ENCODE measurements around the gene PEAK1.

Gene PEAK1

GRCh38 chr15:77098572-77098971 lies 321.3 kb downstream of the PEAK1 start:
- in situ Hi-C loops (cut with MboI; ENCODE audit: low sequenced_read_pairs): no loop called here

DNA sequence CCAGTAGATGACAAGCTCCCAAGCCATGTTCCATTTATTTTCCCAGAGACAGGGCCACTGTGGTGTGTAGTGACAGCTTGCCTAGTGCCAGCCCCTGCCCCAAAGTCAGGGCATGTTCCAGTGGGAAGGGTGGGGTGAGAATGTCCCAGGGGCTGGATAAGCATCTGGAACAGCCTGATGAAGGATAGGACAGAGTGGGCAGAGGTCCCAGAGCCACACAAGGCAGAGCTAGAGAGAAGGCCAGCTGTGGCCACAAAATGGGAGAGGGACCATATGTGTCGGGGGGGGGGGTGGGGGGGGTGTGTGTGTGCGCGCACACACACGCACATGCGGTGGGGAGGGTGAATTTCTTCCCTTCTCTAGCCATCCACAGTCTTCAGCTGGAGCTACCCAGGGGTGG lies 322.0 kb downstream of the PEAK1 start:
- in situ Hi-C loops (cut with MboI; ENCODE audit: low sequenced_read_pairs): no loop called here

GRCh38 chr15:77097248-77097721 lies 322.6 kb downstream of the PEAK1 start:
- in situ Hi-C loops (cut with MboI; ENCODE audit: low sequenced_read_pairs): no loop called here

DNA sequence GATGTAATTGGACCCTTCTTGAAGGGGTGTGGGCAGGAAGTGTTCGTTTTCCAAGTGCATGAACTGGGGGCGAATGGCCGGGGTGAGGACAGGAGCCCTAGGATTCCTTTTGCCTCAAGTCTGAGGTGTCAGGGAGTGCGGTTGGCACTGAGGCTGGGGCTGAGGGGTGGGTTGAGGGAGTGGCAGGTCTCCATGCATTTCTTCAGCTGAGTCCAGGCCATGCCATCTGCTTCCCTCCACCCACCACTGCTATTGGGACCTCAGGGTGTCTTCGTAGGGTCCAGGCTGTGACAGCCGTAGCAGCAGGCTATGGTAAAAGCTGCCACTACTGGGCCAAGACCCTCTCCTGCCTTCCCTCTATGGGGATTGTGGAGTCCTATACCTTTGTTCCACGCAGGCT lies 323.4 kb downstream of the PEAK1 start:
- in situ Hi-C loops (cut with MboI; ENCODE audit: low sequenced_read_pairs): no loop called here

DNA sequence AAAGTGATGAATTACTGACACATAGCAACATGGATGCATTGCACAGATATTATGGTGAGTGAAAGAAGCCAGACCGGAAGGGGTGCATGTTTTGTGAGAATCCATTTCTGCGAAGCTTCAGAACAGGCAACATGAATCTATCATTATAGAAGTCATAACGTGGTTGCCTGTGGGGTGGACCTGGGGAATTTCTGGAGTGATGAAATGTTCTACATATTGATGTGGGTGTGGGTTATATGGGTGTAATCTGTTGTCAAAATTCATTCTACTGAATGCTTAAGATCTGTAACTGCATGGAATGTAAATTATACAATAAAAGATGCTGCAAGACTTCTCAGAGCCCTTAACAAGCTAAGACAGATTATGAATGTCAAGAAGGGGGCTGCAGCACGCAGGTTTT lies 323.8 kb downstream of the PEAK1 start:
- in situ Hi-C loops (cut with MboI; ENCODE audit: low sequenced_read_pairs): no loop called here

DNA sequence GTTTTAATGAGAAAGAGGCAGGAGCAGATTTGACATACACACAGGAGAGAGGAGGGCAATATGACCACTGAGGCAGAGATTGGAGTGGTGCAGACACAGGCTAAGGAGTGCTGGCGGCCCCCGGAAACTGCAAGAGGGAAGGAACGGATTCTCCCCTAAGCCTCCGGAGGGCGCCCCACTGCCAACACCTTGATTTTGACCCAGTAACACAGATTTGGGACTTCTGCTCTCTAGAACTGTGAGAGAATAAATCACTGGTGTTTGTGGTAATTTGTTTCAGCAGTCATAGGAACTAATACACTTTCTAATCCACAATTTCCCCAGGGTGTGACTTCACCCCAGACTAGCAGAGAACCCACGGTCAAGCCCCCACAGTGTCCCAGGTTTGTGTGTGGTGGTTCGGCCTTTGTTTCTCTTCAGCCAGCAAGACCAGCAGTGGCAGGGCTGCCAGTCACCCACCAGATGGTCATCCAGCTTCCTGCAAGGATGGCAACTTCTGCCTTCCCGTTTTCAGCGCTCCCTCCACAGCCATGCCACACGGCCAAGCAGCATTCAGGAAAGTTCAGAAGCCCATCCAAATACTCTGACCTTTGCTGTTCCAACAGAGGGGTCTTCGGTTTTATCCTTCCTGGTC lies 325.4 kb downstream of the PEAK1 start:
- in situ Hi-C loops (cut with MboI; ENCODE audit: low sequenced_read_pairs): no loop called here

- in situ Hi-C loops (cut with MboI; ENCODE audit: low sequenced_read_pairs): no loop called here
These were observed 326.5 kb downstream of the PEAK1 start for GRCh38 chr15:77093436-77093835.

GRCh38 chr15:77091097-77091496 lies 328.8 kb downstream of the PEAK1 start:
- in situ Hi-C loops (cut with MboI; ENCODE audit: low sequenced_read_pairs): no loop called here

- in situ Hi-C loops (cut with MboI; ENCODE audit: low sequenced_read_pairs): no loop called here
These were observed 332.7 kb downstream of the PEAK1 start for GRCh38 chr15:77087213-77087612.

DNA sequence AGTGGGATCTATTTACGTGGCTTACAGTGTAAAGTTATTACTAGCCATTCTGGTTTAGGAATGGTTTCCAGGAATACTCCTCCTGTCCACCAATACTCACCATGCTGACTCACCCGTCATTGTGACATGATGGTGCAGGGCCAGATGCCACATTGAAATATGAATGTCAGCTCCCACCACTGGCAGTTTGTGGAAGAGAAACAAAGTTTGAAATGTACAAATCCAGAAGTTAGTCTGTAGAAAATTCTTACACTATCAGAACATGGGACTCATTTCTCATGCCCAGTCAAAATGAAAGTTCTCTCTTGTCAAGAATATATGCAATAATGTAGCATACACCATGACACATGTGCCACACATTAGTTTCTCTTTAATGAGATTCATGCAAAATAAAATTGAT lies 334.6 kb downstream of the PEAK1 start:
- in situ Hi-C loops (cut with MboI; ENCODE audit: low sequenced_read_pairs): no loop called here

DNA sequence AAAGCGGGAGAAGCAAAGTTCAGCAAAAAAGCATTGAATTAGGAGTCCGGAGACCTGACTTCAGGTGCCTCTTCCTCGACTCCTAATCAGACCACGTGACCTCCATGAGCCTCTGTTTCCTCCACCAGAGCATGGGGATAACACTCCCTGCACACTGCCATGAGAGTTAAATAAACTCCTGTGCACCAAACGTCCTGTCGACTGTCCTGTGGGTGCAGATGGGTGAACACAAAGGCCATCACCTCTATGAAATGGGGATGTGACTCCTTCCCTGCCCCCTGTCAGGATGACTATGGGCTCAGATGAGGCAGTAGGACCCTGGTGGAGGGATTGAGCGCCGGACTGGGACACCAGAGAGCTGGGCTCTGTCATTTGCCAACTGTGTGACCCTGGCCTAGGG lies 335.5 kb downstream of the PEAK1 start:
- in situ Hi-C loops (cut with MboI; ENCODE audit: low sequenced_read_pairs): no loop called here

DNA sequence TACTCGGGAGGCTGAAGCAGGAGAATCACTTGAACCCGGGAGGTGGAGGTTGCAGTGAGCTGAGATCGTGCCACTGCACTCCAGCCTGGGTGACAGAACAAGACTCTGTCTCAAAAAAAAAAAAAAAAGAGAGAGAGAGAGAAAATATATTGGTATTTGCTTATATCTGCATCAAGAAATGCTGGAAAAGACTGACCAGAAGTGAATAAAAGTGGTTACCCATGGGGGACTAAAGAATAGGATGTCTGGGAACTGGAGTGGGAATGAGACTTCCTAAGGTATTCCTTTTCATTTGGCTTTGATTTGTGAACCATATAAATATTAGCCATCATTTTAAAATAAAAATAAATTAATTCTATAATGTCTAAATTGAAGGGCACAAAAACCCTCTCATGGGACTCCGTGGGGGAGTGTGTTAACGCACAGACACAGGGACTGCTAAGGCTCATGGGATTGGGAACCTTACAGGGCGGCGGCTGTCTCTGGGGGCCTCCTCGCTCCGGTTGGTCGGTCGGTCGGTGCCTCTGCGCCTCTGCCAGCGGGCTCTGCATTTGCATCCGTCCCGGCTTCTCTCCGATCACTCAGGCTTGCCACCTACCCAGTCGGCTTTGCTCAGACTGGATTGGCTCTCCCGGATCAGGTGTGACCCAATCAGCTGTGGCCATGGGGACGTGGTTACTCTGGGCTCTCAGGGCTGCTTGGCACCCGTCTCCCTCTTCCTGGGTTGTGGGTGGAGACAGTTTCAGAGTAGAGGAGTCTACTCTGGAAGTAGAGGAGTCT lies 336.3 kb downstream of the PEAK1 start:
- in situ Hi-C loops (cut with MboI; ENCODE audit: low sequenced_read_pairs): no loop called here

DNA sequence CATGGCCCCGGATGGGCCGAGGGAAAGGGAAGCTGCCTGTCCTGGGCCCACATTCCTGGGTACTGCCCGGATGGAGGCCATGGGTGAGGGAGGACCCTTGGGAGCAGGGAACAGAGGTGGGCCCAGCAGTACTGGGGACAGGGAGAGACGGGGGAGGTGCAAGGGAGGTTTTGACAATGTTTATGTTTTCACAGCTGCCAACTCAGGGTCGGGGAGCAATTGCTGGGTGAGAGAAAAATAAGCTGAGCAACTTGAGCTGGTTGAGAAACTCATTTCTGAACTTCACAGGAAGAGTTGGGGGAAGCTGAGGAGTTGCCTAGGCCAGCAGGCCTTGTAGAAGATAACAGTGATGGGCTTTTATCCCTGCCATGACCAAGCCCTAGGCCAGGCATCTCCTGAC lies 337.9 kb downstream of the PEAK1 start:
- in situ Hi-C loops (cut with MboI; ENCODE audit: low sequenced_read_pairs): no loop called here

- in situ Hi-C loops (cut with MboI; ENCODE audit: low sequenced_read_pairs): no loop called here
These were observed 343.5 kb downstream of the PEAK1 start for GRCh38 chr15:77076323-77076915.

DNA sequence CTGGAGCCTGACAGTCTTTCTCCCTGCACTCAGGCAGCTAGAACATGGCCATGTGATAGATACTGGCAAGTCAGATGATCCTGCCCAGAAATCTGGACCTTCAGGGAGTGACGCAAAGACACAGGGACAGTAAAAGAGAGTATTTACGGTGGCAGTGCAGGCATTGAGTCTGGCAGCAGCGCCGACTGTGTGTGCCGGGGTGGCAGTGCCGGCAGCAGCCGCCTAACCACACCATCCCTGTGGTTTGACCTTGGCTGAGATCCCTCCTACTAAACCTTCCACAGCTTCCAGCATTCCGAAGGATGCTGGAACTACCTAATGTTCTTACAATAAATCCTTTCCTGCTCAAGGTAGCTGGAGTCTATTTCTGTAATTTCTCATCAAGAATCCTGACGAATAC lies 344.4 kb downstream of the PEAK1 start:
- in situ Hi-C loops (cut with MboI; ENCODE audit: low sequenced_read_pairs): no loop called here

DNA sequence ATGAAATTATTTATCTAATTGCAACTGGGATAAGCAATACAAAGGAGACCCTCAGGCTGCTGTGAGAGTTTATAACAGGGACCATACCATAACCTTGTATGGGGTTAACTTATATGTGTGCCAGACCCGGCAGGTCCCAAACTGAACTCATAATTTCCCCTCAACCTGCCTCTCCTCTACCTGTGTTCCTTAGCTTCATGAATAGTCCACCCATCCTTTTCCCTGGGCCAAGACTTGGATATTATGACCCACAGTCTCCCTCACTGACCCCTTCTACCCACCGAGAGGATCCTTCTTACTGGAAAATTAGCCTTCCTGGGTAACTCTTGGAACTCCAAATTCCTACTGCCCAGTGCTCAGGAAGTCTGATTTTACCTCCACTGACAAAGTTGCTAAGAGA lies 345.6 kb downstream of the PEAK1 start:
- in situ Hi-C loops (cut with MboI; ENCODE audit: low sequenced_read_pairs): no loop called here

DNA sequence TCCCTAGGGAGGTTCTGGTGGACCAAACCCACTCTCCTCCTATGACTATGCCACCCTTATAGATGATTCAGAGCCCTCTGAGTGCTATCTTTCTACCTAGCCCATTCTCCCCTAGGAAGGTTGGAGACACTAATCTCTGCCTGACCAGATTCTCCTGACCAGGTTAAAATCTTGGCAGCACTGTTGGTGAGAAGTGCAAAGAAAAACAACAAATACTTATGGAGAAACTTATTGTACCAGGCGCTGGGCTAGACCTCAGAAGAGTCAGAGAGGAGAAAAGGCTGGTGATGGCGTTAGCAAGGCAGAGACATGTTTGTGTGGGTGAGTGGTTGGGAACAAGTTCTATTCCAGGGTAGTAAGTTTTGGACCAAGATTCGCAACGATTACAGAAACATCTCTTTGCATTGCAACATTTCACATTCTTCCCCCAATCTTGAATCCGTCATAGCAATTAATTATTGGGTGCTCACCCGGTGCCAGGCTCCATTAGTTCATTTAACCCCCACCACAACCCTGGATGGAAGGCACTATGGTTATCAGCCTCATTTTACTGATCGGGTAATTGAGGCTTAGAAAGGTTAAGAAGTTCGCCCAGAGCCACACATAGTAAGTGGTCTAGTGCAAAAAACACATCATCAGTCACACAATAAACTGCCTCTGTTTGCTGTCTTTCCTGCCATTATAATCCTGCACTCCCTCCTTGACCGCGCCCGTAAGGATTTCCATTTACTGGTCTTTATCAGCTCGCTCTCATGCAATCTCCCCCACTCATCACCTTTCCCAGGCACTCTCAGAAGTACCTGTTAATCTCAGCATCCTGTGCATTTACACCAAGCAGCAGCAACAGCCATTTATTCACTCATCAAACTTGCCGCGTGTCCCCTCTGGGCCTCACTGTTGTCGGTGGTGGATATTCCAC lies 348.3 kb downstream of the PEAK1 start:
- in situ Hi-C loops (cut with MboI; ENCODE audit: low sequenced_read_pairs): no loop called here

DNA sequence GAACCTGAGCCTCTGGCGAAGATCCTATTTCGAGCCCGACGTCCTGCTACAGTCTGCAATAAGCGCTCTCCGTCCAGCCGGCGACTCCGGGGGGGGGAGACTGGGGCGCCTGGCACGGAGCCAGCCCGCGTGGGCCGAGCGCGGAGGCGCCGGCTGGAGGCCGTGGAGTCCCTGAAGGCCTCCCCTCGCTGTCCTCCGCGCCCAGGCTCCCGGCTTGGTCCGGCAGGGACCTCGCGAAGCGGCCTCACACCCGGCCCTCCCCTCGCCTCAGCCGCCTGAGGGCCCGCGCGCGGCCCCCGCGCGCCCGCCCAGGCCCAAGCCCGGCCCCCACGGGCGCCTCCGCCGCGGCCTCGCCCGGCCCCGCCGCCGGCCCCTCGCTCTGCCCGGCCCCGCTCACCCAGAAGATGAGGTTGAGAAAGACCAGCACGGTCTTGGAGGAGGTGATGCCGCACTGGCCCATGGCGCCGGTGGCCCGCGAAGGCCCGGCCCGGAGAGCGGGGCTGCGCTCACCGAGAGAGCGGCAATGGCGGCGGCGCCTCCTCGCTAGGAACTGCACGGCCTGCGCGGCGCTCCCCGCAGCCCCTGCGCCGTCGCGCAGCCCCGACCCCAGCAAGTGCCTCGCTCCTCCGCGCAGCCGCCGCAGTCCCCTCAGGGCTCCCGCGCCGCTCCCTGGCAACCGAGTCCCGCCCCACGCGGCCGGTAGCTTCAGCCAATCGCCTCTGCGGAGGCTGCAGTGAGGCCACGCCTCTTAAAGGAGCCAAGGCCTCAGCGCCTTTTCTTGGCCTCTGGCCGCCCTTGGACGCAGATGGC lies 349.2 kb downstream of the PEAK1 start, which contains the start of gene TSPAN3:
TSS of gene TSPAN3 (minus strand) at position 615 of the 810 bp plus-strand sequence. CDS start at position 460, 155 bp downstream.
- in situ Hi-C loops (cut with MboI; ENCODE audit: low sequenced_read_pairs): no loop called here

GRCh38 chr15:77070180-77070494 lies 349.8 kb downstream of the PEAK1 start:
- in situ Hi-C loops (cut with MboI; ENCODE audit: low sequenced_read_pairs): no loop called here

GRCh38 chr15:77069521-77070121 lies 350.3 kb downstream of the PEAK1 start:
- in situ Hi-C loops (cut with MboI; ENCODE audit: low sequenced_read_pairs): no loop called here
